IPS DF 4.7 (cell line): ENCODE measurements around the gene MEF2D.

Source experiments
- DNase-seq: peaks from one replicate; pipeline ENCODE4 v3.0.0-alpha.2; 2013; ENCODE audit warnings: low spot score; ENCODE audit errors: extremely low read depth

Gene MEF2D

DNA sequence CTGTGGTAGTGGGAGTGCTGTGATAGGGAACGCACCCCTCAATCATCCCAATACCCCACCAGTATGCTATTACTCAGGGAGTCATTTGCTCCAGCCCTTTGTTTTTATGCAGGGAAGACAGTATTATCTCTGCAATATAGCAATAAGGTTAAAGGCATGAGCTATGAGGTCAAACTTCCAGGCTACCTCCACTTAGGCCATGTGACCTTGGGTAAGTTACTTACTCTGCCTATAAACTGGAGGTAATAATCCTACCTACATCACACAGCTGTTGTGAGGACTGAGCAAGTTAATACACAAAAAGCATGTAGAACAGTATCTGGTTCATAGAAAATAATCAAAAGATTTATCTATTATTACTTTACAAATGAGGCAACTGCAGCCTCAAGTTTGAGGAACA lies 30.1 kb downstream of the MEF2D start:
- DNase-seq: no peak

- no peak for DNase-seq
These were observed 31.8 kb downstream of the MEF2D start for GRCh38 chr1:156468693-156469345.

DNA sequence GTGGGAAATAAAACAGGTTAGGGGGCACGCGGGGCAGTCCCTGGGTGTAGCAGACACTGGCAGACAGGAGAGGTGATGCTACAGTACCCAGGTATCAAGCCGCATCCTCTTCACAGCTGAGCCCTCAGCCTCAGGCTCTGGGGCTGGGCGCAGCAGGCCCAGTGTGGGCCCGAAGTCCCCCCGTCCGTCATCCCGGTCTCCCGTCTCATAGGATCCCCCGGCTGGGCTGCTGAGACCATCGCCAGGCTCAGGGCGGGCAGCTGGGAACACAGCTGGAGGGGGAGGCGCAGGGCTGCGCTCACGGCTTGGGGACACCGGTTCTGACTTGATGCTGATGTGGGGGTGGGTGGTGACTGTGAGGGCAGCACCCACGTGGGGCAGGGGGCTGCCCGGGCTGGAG lies 32.7 kb downstream of the MEF2D start:
- no peak for DNase-seq

- no peak for DNase-seq
These were observed 33.2 kb downstream of the MEF2D start for GRCh38 chr1:156467385-156467784.

DNA sequence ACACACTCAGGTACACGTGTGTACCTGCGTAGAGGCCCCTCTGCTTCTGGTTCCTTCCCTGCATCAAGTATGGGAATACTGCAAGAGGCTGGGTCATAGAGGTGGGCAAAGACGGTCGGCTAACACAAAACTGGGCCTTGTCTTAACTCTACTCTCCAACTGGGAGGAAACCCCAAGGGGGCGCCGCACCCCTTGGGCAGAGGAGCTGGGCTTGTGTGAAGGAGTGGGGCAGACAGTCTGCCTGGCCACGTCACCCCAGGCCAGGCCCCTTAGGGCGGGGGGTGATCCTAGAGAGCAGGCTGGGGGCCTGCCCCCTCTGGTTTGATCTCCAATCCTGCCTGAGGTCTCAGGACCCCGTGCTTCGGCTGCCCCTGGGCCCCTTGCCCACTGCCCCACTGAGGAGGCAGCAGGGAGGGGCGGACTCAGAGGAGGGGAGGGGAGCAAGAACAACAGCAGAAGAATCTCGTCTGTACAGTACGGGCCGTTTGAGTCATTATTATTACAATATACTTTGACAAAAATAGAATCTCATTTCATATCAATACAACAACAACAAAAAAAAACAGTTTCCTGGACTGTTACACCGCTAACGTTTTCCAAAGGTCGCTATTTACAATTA lies 34.7 kb downstream of the MEF2D start:
- no peak for DNase-seq

GRCh38 chr1:156464825-156465452 lies 35.6 kb downstream of the MEF2D start:
- no peak for DNase-seq

- DNase-seq: no peak
These were observed 36.2 kb downstream of the MEF2D start for GRCh38 chr1:156464335-156464734.

GRCh38 chr1:156463874-156464273 lies 36.7 kb downstream of the MEF2D start:
- no peak for DNase-seq

- DNase-seq: no peak
These were observed 37.4 kb downstream of the MEF2D start for GRCh38 chr1:156462954-156463795.

GRCh38 chr1:156461781-156462647 lies 38.6 kb downstream of the MEF2D start:
- DNase-seq: no peak

DNA sequence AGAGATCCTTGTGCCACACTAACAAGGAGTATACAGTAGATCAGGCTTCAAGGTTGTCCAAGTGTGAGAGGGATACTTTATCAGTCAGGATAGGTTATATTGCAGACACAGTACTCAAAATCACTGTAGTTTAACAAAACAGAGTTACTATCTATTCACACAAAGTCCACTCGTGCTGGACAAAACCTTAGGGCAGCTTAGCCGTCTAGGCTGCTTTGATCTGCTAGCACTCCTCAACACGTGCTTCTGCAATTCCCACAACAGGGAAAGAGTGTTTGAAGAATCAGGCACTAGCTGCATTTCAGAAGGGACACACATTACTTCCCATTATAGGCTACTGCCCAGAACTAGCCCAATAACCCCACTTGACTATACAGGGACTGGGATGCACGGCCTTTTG lies 39.5 kb downstream of the MEF2D start:
- DNase-seq: no peak

DNA sequence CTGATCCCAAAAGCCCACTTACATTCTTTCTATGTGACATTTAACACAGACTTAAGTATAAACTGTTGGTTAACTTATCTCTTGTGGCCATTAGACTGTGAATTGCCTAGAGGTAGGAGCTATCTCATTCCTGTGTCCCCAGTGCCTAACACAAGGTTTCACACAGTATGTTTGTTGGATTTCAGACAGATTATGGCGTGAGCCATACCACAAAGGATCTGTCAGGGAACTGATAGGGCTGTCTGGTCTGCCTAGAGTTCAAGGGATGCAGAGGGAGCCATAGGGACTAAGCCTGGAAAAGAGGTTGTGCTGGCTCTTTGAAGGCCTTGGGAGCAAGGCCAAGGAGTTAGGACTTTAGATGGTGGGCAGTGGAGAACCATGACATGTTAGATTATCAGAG lies 40.0 kb downstream of the MEF2D start:
- DNase-seq: no peak

GRCh38 chr1:156458181-156458503 lies 42.4 kb downstream of the MEF2D start:
- no peak for DNase-seq

GRCh38 chr1:156456625-156457465 lies 43.7 kb downstream of the MEF2D start:
- DNase-seq: peak; percentile 94

GRCh38 chr1:156455362-156455761 lies 45.2 kb downstream of the MEF2D start:
- DNase-seq: no peak

DNA sequence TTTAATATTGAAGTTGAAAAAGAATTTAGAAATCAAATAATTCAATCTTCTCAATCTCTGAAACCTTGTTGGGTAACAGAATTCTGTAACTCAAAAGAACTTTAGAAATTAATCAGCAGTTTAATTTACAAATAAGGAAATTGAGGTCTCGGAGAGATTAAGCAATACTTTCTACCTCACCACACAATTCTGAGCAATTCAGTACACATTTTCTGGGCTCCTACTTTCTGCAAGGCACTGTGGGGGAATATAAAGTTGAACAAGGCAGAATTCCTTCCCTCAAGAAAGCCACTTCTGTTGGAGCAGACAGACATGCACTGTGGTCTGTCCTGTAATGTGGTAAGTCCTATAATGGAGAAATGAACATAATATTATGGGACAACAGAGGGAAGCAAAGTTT lies 47.7 kb downstream of the MEF2D start:
- no peak for DNase-seq

DNA sequence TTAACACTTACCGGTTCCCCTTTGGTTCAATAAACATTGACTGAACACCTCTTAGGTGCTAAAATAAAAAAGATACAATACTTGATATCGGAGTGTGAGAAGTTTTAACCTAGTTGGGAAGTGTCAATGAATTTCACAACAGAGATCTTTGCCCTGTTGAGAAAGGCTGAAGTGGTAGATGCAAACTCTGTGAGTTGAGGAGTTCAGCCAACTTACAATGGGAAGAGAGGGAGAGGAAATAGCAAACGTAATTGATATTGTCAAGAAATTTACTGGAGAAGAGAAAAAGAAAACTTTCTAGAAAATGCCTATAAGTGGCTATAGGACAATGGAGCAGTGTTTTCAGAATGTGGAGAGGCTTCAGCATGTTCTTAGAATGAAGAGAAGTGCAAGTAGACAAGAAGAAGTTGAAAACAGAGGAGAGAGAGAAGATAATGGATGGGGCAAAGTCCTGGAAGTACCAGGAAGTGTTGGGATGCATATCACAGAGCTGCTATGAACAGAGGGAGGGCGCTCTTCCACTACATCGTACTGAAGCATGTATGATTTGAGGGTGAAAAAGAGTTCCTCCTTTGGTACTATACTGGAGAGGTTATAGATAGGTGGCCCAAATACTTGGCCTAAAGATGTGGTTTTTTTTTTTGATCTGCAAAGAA lies 48.9 kb downstream of the MEF2D start:
- no peak for DNase-seq

DNA sequence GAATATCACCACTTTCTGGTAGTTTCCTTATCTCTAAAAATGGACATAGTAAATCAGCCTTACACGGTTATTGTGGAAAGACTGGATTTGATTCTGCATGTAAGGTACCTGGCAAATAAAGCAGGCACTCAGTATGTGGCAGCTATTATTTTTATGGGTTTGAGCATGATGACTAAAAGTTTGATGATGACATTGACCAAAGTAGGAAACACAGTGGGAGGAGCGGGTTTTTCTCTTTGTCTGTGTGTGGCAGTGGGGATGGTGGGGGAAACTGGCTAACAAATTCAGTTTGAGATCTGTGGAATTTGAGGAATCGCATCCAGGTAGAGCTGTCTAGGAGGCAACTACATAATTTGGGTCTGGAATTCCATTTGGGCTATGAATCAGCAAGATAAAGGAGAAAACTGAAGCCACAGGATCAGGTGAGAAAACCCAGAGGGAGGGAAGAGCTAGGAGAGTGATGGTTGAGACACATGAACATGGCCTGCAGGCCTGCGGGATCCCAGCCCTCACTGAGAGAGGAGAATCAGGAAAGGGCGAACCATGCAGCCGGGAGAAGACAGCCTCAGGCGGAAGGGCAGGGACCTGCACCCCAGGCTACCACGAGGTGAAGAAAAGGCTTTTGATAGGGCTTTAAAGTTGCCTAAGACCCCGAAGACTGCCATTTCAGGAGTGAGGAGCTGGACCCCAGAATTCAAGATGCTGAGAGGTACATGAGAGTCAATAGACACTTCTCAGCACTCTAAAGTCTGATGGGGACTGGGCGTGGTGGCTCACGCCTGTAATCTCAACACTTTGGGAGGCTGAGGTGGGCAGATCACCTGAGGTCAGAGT lies 52.2 kb downstream of the MEF2D start:
- DNase-seq: no peak

DNA sequence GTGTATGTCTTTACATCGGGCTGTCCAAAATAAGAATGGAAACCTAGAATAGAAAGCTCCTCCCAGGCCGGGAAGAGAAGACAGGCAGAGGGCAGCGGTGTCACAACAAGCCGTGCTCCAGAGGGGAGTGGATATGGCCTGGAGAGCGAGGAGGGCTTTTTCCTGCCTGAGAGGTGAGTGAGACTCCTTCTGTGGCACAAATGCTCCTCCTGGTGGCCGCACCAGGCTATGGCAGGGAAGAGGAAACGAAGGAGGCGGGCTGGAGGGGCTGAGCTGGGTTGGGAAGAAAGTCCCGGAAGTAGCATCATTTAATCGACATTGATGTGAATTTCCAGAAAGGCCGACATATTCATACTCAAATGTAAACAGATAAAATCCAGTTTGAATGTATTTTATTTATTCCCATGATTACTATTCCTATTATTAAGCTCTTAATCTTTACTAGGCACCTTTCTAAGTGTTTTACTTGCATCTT lies 54.7 kb downstream of the MEF2D start:
- no peak for DNase-seq
